Left ventricle myocardium superior (tissue), 1 donor: ENCODE results near the gene SERPINB5. TPM values are rescaled to one million over a fixed set of nuclear protein-coding genes. Genes with fewer than 3 reads are reported as not detected.

Source experiments
- ATAC-seq: fragments of 200-7000 bp; cut with Tn5 transposase; one replicate; pipeline ENCODE4 v1.9.1; 2020; ENCODE audit warnings: mild to moderate bottlenecking, moderate library complexity
- DNase-seq: peaks from one replicate; pipeline ENCODE4 v3.0.0-alpha.2; 2020
- intact Hi-C: fragments of 100-400 bp; cut with micrococcal nuclease; formaldehyde crosslinking; loops from one replicate; pipeline ENCODE4 v1.11.0; 2022
- total RNA-seq: library from RNA; stranded (reverse); fragmentation: NEBNext Ultra II Directional; extraction: Animal tissue kit (Norgen Biotek cat#: 25700); gene quantifications from one replicate; pipeline ENCODE4 v1.2.1, GENCODE V29; 2021
- donor health status: DM: no; HTN: yes; CAD: no; lungs with severe emphysema.

SERPINB5 gene
- total RNA-seq, 1 donor from 2014 or later, result not detected

- intact Hi-C loops, result loop anchor here (5.0 to 10.0 kb wide), 2 partner anchors 329 to 422 kb away; no protein-coding TSS in a partner anchor
- ATAC-seq, result no peak
Observed at GRCh38 chr18:63515801-63516200, 39.0 kb downstream of the SERPINB5 start.

GRCh38 chr18:63518178-63519012, 41.6 kb downstream of the SERPINB5 start:
- DNase-seq (no peak), ATAC-seq (peak; percentile 80)
- intact Hi-C loops, result loop anchor here (5.0 to 10.0 kb wide), 2 partner anchors 326 to 419 kb away; no protein-coding TSS in a partner anchor

More at GRCh38 chr18:63515801-63516200, 39.0 kb downstream of the SERPINB5 start:
- DNase-seq, result no peak

- intact Hi-C loops, result no loop called here
- no peak for DNase-seq
- ATAC-seq, result no peak
Observed at GRCh38 chr18:63520053-63520685, 43.4 kb downstream of the SERPINB5 start.

- ATAC-seq (no peak), DNase-seq (no peak)
- intact Hi-C loops, result no loop called here
Observed at GRCh38 chr18:63523660-63524059, 46.9 kb downstream of the SERPINB5 start.

- no peak for DNase-seq
- intact Hi-C loops, result no loop called here
- ATAC-seq, result no peak
Observed at GRCh38 chr18:63527251-63527650, 50.5 kb downstream of the SERPINB5 start.

- DNase-seq (no peak), ATAC-seq (no peak)
- intact Hi-C loops, result no loop called here
Observed at GRCh38 chr18:63528863-63529492, 52.2 kb downstream of the SERPINB5 start.

GRCh38 chr18:63532471-63532870, 55.7 kb downstream of the SERPINB5 start:
- ATAC-seq, result no peak

GRCh38 chr18:63534615-63535014, 57.9 kb downstream of the SERPINB5 start:
- no peak for DNase-seq
- no peak for ATAC-seq
- intact Hi-C loops, result no loop called here

More at GRCh38 chr18:63532471-63532870, 55.7 kb downstream of the SERPINB5 start:
- intact Hi-C loops, result no loop called here
- DNase-seq, result no peak

GRCh38 chr18:63539904-63540510, 63.2 kb downstream of the SERPINB5 start:
- intact Hi-C loops, result no loop called here
- DNase-seq (no peak), ATAC-seq (no peak)

- intact Hi-C loops, result no loop called here
- no peak for ATAC-seq
- DNase-seq, result no peak
Observed at GRCh38 chr18:63542069-63542468, 65.3 kb downstream of the SERPINB5 start, which contains the start of gene SERPINB12. SERPINB12 (plus strand) TSS chr18:63542369; CDS start chr18:63556160, 13,791 bp downstream.

GRCh38 chr18:63544017-63544416, 67.3 kb downstream of the SERPINB5 start:
- DNase-seq (no peak), ATAC-seq (no peak)
- intact Hi-C loops, result no loop called here

- DNase-seq (no peak), ATAC-seq (no peak)
- intact Hi-C loops, result no loop called here
Observed at GRCh38 chr18:63545000-63545399, 68.2 kb downstream of the SERPINB5 start.

GRCh38 chr18:63550068-63550467, 73.3 kb downstream of the SERPINB5 start:
- intact Hi-C loops, result no loop called here
- no peak for ATAC-seq
- DNase-seq, result no peak

- intact Hi-C loops, result no loop called here
- ATAC-seq (no peak), DNase-seq (no peak)
Observed at GRCh38 chr18:63551769-63552168, 75.0 kb downstream of the SERPINB5 start.

- intact Hi-C loops, result no loop called here
- ATAC-seq, result no peak
- DNase-seq, result no peak
Observed at GRCh38 chr18:63552581-63552980, 75.8 kb downstream of the SERPINB5 start.

GRCh38 chr18:63553081-63553480, 76.3 kb downstream of the SERPINB5 start:
- intact Hi-C loops, result no loop called here

More at GRCh38 chr18:63553081-63553480, 76.3 kb downstream of the SERPINB5 start:
- DNase-seq (no peak), ATAC-seq (peak; percentile 91)
